Activated gamma-delta T cell treated with anti-CD3 and anti-CD28 coated beads, Interleukin-2, amount 50 U/mL, for 16 hours (primary cell): ENCODE results near the gene TUBA4B.
"Not testable (repeated sequence)": the region's sequence is repeated elsewhere in the genome, so short reads cannot be mapped to it uniquely, and the experiment has no call there.

ENCODE experiments used
- DNase-seq: peaks from one replicate; pipeline ENCODE4 v3.0.0-alpha.2; 2020; ENCODE audit warnings: low read depth

Gene TUBA4B

GRCh38 chr2:219248845-219249202, 4.2 kb upstream of the TUBA4B start:
- DNase-seq, result no peak

GRCh38 chr2:219249203-219249980, 3.7 kb upstream of the TUBA4B start:
- no peak for DNase-seq

GRCh38 chr2:219250049-219250781, 2.8 kb upstream of the TUBA4B start:
- no peak for DNase-seq

- no peak for DNase-seq
Measured at GRCh38 chr2:219251656-219252055, 1.4 kb upstream of the TUBA4B start.

GRCh38 chr2:219252084-219252483, 959 bp upstream of the TUBA4B start:
- no peak for DNase-seq

GRCh38 chr2:219252570-219252899, 508 bp upstream of the TUBA4B start:
- DNase-seq, result no peak

- peak; percentile 85 for DNase-seq
Measured at GRCh38 chr2:219253753-219254589, 928 bp downstream of the TUBA4B start, which contains the start of gene TUBA4A. Gene TUBA4A, minus strand, starts transcription at chr2:219253918. Its CDS starts 60 bp downstream, at chr2:219253858.

GRCh38 chr2:219254590-219255201, 1.7 kb downstream of the TUBA4B start:
- no peak for DNase-seq

GRCh38 chr2:219258942-219259341, 5.9 kb downstream of the TUBA4B start:
- DNase-seq, result not testable (repeated sequence)

- no peak for DNase-seq
Measured at GRCh38 chr2:219261024-219261855, 8.2 kb downstream of the TUBA4B start.

- no peak for DNase-seq
Measured at GRCh38 chr2:219266232-219266631, 13.2 kb downstream of the TUBA4B start.

GRCh38 chr2:219266886-219267285, 13.8 kb downstream of the TUBA4B start:
- no peak for DNase-seq

GRCh38 chr2:219268294-219268693, 15.3 kb downstream of the TUBA4B start:
- no peak for DNase-seq

- no peak for DNase-seq
Measured at GRCh38 chr2:219269362-219270054, 16.5 kb downstream of the TUBA4B start.

- no peak for DNase-seq
Measured at GRCh38 chr2:219270055-219270372, 17.0 kb downstream of the TUBA4B start.

- no peak for DNase-seq
Measured at GRCh38 chr2:219271021-219271420, 18.0 kb downstream of the TUBA4B start.

GRCh38 chr2:219272356-219272755, 19.3 kb downstream of the TUBA4B start:
- DNase-seq, result no peak

- no peak for DNase-seq
Measured at GRCh38 chr2:219272995-219273394, 20.0 kb downstream of the TUBA4B start.

- no peak for DNase-seq
Measured at GRCh38 chr2:219273937-219274336, 20.9 kb downstream of the TUBA4B start.

- DNase-seq, result no peak
Measured at GRCh38 chr2:219274361-219274921, 21.4 kb downstream of the TUBA4B start.
